Muscle of back (tissue), 11 donors: ENCODE measurements around the gene MRPL39. TPM values are rescaled to one million over a fixed set of nuclear protein-coding genes. Genes with fewer than 3 reads are reported as not detected.
A peak's percentile ranks its signal among the peaks of the same experiment; 100 is the strongest.

ENCODE experiments used
- DNase-seq, 3 donors: peaks; one replicate each; pipeline versions ENCODE4 v3.0.0 to v3.0.0-alpha.2; 2013
- polyA plus RNA-seq, 10 donors: library from polyadenylated mRNA; unstranded; fragments of 120-200 nt; gene quantifications; one replicate each; pipeline ENCODE4 v1.2.1, GENCODE V29; 2013; ENCODE audit not compliant: insufficient read length in 10 of 10

Gene MRPL39
- polyA plus RNA-seq, 10 donors: 27.3 to 36.0 (median 31.3) TPM

- no peak for DNase-seq
Measured at GRCh38 chr21:25571726-25572121, 35.6 kb downstream of the MRPL39 start.

- DNase-seq: no peak
Measured at GRCh38 chr21:25569711-25570110, 37.6 kb downstream of the MRPL39 start.

- DNase-seq: no peak
Measured at GRCh38 chr21:25569084-25569483, 38.2 kb downstream of the MRPL39 start.

DNA sequence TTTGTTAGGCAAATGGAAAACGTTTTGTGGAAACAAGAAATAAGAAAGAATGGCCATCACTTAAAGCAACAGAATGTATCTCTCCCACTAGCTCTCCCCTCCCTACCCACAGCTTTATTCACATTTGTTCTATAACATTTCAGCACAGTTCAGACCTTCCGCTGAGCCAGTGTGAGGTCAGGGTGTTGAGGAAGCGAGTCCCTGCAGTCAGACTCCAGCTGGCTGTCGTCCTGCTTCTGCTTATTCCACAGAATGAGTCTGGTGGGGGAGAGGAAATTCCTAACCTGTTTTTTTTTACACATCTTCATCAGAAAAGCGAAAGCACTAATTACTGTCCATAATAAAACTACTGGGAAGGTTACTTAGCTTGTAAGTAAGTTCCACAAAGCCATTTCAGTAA, 39.0 kb downstream of the MRPL39 start:
- DNase-seq: peak; percentile 33 to 72 (median 71)

DNA sequence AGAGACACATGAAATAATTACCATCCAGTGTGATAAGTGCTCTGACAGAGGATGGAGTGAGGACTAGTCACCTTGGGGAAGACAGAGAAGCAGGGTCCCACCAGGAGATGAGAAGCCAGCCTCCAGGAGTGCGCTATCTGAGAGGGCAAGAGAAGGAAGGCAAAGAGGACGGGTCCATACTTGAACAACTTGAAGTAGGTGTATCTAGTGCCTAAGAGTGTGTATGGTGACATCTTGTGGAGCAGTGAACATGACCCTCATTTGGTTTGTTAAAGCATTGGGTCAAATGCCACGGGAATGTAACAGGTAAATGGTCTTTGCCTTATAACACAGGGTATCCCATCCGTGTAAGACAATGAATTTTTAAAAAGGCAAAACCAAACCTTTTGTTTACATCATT, 39.8 kb downstream of the MRPL39 start:
- DNase-seq: no peak

- DNase-seq: no peak
Measured at GRCh38 chr21:25566645-25567044, 40.6 kb downstream of the MRPL39 start.

DNA sequence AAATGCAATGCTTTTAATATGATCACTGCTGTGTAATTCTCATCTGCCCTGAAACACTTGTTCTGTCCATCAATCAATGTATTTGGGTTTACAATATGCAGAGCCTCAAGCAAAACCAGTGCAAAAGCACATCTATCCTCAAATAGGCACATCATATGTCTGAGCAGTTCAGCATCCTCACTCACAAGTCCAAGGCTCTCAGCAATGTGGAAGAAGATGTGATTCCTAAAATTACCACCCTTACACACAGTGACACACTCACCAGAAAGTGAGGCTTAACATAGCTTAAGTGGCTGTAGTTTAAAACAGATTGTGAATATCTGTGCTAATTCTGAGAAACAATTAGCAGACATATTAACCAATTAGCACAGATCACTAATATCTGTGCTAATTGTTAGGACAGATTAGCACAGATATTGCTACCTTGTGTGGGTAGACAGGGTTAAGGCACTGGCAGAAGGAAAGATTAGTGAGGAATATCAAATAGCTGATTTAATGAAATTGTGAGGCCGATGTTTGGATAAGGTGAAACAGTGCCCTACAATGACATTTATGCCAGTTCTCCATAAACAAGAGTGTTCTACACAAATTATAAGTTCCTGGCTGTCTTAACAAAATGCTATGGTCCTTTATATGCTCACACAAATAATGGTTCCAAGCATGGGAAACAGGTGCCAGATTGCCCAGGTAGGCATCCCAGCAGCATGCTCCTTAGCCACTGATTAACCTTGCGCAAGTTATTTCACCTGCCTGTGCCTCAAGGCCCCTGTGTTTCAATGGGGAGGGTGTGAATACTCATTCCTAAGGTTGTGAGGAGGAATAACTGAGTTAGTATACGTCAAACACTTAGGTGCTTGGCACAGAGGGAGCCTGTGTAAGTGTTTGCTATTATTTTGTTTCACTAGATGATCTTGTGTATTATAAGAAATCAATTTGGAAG, 41.7 kb downstream of the MRPL39 start:
- no peak for DNase-seq

- no peak for DNase-seq
Measured at GRCh38 chr21:25564349-25564948, 42.8 kb downstream of the MRPL39 start.

DNA sequence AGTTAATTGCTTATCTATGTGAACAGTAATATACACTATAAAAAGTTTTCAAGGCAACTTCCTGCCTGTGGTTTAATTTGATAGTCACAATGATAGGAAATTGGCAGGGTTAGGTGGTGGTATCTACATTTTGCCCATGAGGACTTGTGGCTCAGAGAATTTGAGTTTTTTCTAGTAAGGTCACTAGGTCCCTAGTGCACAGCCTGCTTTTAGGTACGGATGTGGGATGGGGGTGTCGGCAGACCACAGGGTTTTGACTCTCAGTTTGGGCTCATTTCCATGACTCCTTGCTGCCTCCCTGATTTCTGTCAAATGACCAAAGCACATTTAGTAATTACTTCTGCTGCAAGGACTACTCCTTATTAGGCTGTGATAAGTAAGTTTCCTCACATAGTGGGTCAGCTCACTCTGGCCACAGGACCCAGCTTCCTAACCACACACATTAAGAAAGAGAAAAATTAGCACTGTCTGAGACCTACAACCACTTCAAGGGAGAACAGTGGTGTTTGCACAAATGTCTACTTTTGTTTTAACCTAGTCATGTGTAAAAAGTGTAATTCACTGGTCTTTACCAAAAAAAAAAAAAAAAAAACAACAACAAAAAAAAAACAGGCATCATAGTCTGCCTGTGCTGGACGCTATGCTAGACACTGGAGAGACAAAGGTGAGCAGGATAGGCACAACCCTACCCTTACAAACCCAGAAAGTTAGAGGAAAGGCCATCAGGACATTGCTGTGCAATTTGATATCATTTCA, 43.7 kb downstream of the MRPL39 start:
- no peak for DNase-seq

DNA sequence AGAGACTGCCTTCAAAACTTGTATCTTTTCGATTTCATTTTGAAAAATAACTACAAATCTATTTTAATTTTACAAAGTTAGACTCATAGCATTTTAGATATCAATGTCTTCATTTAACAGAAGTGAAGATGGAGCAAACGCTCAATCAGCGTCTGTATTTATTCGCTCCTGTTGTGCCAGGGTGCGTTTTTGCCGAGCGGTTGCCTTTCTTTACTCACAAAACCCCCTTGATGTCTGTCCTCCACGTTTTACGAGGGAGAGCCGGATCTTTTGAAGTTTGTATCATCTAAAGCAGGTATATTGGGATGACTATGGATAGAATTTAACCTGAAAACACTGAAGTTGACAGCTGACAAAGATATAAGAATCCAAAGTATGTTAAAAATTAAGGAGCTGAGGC, 44.6 kb downstream of the MRPL39 start:
- no peak for DNase-seq

DNA sequence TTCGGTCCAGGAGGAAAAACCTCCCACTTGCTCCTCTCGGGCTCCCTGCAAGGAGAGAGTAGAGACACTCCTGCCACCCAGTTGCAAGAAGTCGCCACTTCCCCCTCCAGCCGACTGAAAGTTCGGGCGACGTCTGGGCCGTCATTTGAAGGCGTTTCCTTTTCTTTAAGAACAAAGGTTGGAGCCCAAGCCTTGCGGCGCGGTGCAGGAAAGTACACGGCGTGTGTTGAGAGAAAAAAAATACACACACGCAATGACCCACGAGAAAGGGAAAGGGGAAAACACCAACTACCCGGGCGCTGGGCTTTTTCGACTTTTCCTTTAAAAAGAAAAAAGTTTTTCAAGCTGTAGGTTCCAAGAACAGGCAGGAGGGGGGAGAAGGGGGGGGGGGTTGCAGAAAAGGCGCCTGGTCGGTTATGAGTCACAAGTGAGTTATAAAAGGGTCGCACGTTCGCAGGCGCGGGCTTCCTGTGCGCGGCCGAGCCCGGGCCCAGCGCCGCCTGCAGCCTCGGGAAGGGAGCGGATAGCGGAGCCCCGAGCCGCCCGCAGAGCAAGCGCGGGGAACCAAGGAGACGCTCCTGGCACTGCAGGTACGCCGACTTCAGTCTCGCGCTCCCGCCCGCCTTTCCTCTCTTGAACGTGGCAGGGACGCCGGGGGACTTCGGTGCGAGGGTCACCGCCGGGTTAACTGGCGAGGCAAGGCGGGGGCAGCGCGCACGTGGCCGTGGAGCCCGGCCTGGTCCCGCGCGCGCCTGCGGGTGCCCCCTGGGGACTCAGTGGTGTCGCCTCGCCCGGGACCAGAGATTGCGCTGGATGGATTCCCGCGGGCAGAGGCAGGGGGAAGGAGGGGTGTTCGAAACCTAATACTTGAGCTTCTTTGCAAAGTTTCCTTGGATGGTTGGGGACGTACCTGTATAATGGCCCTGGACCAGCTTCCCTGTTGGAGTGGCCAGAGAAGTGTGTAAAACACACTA, 45.3 kb downstream of the MRPL39 start:
- peak; percentile 45 to 80 (median 73) for DNase-seq

GRCh38 chr21:25560891-25561290, 46.4 kb downstream of the MRPL39 start:
- DNase-seq: no peak

- peak in 1 of 3 donors; percentile 14 for DNase-seq
Measured at GRCh38 chr21:25560271-25560685, 47.0 kb downstream of the MRPL39 start.

DNA sequence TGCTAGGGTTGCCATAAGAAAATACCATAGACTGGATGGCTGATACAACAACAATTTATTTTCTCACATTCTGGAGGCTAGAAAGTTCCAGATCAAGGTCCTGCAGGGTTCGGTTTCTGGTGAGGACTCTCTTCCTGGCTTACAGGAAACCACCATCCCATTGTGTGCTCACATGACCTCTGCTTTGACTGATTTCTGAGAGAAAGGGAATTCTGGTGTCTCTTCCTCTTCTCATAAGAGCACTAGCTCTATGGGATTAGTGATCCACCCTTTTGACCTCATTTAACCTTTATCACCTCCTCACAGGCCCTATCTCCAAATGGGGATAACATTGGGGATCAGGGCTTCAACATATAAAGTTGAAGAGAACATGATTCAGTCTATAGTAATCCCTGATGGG, 47.5 kb downstream of the MRPL39 start:
- no peak for DNase-seq

GRCh38 chr21:25558123-25558522, 49.2 kb downstream of the MRPL39 start:
- DNase-seq: no peak

- DNase-seq: no peak
Measured at GRCh38 chr21:25557180-25557579, 50.1 kb downstream of the MRPL39 start.

DNA sequence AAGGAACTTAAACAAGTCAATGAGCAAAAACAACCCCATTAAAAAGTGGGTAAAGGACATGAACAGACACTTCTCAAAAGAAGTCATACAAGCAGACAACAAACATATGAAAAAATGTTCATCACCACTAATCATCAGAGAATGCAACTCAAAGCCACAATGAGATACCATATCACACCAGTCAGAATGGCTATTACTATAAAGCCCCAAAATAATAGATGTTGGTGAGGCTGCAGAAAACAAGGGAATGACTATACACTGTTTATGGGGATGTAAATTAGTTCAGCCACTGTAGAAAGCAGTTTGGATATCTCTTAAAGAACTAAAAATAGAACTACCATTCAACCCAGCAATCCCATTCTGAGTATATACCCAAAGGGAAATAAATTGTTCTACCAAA, 51.2 kb downstream of the MRPL39 start:
- no peak for DNase-seq

- DNase-seq: no peak
Measured at GRCh38 chr21:25555492-25555891, 51.8 kb downstream of the MRPL39 start.

DNA sequence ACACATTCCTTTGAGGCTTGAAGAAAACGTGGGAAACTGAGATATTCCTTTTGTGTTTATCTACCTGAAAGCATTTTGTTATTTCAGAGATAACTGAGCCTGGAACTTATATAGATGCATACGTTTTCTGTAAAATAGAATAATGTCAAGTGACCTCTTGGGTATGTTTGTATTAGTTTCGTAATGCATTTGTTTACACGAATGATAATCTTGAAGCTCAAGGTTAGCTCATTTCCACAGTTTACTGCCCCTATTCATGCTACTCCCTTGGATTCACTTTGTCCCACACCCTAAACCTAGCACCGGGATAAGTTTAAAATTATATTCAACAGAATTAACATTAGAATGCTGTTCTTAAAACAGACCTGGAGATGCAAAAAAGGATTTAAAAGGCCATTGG, 54.4 kb downstream of the MRPL39 start:
- no peak for DNase-seq

DNA sequence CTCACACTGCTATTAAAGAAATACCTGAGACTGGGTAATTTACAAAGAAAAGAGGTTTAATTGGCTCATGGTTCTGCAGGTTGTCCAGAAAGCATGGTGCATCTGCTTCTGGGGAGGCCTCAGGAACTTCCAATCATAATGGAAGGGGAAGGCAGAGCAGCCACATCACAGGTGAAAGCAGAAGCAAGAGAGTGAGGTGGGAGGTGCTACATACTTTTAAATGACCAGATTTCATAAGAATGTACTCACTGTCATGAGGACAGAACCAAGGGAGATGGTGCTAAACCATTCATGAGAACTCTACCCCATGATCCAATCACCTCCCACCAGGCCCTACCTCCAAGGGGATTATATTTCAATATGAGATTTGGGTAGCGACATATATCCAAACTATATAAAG, 55.7 kb downstream of the MRPL39 start:
- no peak for DNase-seq
